Measurements from ENCODE around the gene HP.
"Not testable (repeated sequence)": the region's sequence is repeated elsewhere in the genome, so short reads cannot be mapped to it uniquely, and the experiment has no call there.

HP gene

DNA sequence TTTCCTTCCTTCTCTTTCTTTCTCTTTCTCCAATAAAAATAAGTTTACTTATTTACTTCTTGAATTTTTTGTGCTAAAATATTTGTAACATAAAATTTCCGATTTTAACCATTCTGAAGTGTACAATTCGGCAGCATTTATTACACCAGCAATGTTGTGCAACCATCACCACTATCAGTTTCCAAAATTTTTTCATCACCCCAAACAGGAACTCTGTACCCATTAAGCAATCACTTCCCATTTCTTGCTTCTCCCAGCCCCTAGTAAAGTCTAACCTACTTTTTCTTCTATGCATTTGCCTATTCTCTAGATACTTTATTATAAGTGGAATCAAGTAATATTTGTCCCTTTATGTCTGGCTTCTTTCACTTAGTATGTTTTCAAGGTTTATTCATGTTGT is 2.5 kb upstream of the HP start:
- Histone ChIP-seq H3K9me3 (no peaks in the 10 kb centered on the region), H3K4me1 (ENCODE audit: control insufficient read depth in 1 of 2, insufficient read depth in 1 of 2, low read depth in 1 of 2, low read length in 1 of 2) (peaks cover 77 to 78% of the 10 kb centered on the region in 2 experiments), H3K4me3 (ENCODE audit: low read depth in 1 of 2, low read length in 1 of 2) (peak overlapping the region; percentile 39 to 41), H3K36me3 (no peaks in the 10 kb centered on the region), H3K27me3 (no peaks in the 10 kb centered on the region), H3K27ac (peak overlapping the region; percentile 78)
- TF ChIP-seq, protein P1, sequence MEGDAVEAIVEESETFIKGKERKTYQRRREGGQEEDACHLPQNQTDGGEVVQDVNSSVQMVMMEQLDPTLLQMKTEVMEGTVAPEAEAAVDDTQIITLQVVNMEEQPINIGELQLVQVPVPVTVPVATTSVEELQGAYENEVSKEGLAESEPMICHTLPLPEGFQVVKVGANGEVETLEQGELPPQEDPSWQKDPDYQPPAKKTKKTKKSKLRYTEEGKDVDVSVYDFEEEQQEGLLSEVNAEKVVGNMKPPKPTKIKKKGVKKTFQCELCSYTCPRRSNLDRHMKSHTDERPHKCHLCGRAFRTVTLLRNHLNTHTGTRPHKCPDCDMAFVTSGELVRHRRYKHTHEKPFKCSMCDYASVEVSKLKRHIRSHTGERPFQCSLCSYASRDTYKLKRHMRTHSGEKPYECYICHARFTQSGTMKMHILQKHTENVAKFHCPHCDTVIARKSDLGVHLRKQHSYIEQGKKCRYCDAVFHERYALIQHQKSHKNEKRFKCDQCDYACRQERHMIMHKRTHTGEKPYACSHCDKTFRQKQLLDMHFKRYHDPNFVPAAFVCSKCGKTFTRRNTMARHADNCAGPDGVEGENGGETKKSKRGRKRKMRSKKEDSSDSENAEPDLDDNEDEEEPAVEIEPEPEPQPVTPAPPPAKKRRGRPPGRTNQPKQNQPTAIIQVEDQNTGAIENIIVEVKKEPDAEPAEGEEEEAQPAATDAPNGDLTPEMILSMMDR (IDR thresholded peaks at IDR 0.05): no peak

GRCh38 chr16:72055911-72056310 is 1.6 kb downstream of the HP start:
- Histone ChIP-seq H3K4me3 (ENCODE audit: low read depth in 1 of 2, low read length in 1 of 2) (peak overlapping the region in 1 of 2 experiments; percentile 47), H3K9me3 (no peaks in the 10 kb centered on the region), H3K4me1 (ENCODE audit: control insufficient read depth in 1 of 2, insufficient read depth in 1 of 2, low read depth in 1 of 2, low read length in 1 of 2) (peaks cover 54 to 58% of the 10 kb centered on the region in 2 experiments), H3K27ac (peak overlapping the region; percentile 78), H3K36me3 (peaks cover 10% of the 10 kb centered on the region), H3K27me3 (no peaks in the 10 kb centered on the region)
- TF ChIP-seq, protein P1 (IDR thresholded peaks at IDR 0.05): no peak

- H3K9me3 ChIP-seq; H3K27ac ChIP-seq; H3K27me3 ChIP-seq; H3K4me3 ChIP-seq (ENCODE audit: low read depth in 1 of 2, low read length in 1 of 2): not testable (repeated sequence)
- Histone ChIP-seq H3K4me1 (ENCODE audit: control insufficient read depth in 1 of 2, insufficient read depth in 1 of 2, low read depth in 1 of 2, low read length in 1 of 2) (peaks cover 40 to 44% of the 10 kb centered on the region in 2 experiments), H3K36me3 (peaks cover 10% of the 10 kb centered on the region)
Observed at GRCh38 chr16:72057313-72057712, 3.0 kb downstream of the HP start.

- H3K9me3 ChIP-seq; H3K4me3 ChIP-seq (ENCODE audit: low read depth in 1 of 2, low read length in 1 of 2); H3K27me3 ChIP-seq: not testable (repeated sequence)
- H3K36me3 ChIP-seq: peaks cover 10% of the 10 kb centered on the region
- H3K4me1 ChIP-seq (ENCODE audit: control insufficient read depth in 1 of 2, insufficient read depth in 1 of 2, low read depth in 1 of 2, low read length in 1 of 2): peaks cover 22 to 26% of the 10 kb centered on the region in 2 experiments
- peak overlapping the region; percentile 39 for H3K27ac ChIP-seq
Observed at GRCh38 chr16:72059060-72059459, 4.8 kb downstream of the HP start.

DNA sequence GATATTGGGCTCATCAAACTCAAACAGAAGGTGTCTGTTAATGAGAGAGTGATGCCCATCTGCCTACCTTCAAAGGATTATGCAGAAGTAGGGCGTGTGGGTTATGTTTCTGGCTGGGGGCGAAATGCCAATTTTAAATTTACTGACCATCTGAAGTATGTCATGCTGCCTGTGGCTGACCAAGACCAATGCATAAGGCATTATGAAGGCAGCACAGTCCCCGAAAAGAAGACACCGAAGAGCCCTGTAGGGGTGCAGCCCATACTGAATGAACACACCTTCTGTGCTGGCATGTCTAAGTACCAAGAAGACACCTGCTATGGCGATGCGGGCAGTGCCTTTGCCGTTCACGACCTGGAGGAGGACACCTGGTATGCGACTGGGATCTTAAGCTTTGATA is 6.1 kb downstream of the HP start:
- TF ChIP-seq, protein P1 (IDR thresholded peaks at IDR 0.05): no peak
- H3K9me3 ChIP-seq: no peaks in the 10 kb centered on the region
- peak overlapping the region; percentile 39 for H3K27ac ChIP-seq
- no peak overlapping the region for H3K4me3 ChIP-seq (ENCODE audit: low read depth in 1 of 2, low read length in 1 of 2)
- H3K27me3 ChIP-seq: no peaks in the 10 kb centered on the region
- H3K4me1 ChIP-seq (ENCODE audit: control insufficient read depth in 1 of 2, insufficient read depth in 1 of 2, low read depth in 1 of 2, low read length in 1 of 2): peaks cover 9 to 13% of the 10 kb centered on the region in 2 experiments
- H3K36me3 ChIP-seq: peaks cover 10% of the 10 kb centered on the region

- Histone ChIP-seq H3K27ac (peak overlapping the region; percentile 55), H3K4me3 (ENCODE audit: low read depth in 1 of 2, low read length in 1 of 2) (no peak overlapping the region), H3K4me1 (ENCODE audit: control insufficient read depth in 1 of 2, insufficient read depth in 1 of 2, low read depth in 1 of 2, low read length in 1 of 2) (peaks cover 0 to 13% of the 10 kb centered on the region in 2 experiments), H3K9me3 (no peaks in the 10 kb centered on the region), H3K27me3 (no peaks in the 10 kb centered on the region), H3K36me3 (peaks cover 10% of the 10 kb centered on the region)
- TF ChIP-seq, protein P1 (IDR thresholded peaks at IDR 0.05): no peak
Observed at GRCh38 chr16:72061564-72061963, 7.3 kb downstream of the HP start.
